ENCODE measurements around the gene TLDC2. TPM values are rescaled to one million over a fixed set of nuclear protein-coding genes. Genes with fewer than 3 reads are reported as not detected.
A peak's percentile ranks its signal among the peaks of the same experiment; 100 is the strongest.

TLDC2 gene
- total RNA-seq, 1 experiment from 2014 or later = 0.31 TPM

DNA sequence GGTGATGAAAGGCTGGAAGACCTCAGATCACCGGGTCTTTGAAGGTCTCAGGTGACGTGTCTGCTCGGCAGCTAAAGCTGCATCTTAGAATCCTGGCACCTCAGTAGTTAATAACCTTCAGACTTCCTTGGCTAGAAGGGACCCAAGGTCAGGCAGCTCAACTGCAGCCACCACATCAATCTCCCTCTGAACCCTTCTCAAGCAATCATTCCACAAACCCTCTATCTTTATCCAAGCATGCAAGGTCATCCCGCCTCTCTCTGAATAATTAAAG is 16.7 kb upstream of the TLDC2 start:
- no peak for DNase-seq
- Histone ChIP-seq H3K4me3 (ENCODE audit: insufficient read depth, low read depth, low read length) (no peak overlapping the region), H3K27me3 (ENCODE audit: control insufficient read depth, insufficient read depth, low read length) (peaks cover 4% of the 10 kb centered on the region; the same call in 1 of the 2 replicates), H3K36me3 (replicated peaks; ENCODE audit: control insufficient read depth, insufficient read depth, low read length) (peaks cover 3% of the 10 kb centered on the region)

DNA sequence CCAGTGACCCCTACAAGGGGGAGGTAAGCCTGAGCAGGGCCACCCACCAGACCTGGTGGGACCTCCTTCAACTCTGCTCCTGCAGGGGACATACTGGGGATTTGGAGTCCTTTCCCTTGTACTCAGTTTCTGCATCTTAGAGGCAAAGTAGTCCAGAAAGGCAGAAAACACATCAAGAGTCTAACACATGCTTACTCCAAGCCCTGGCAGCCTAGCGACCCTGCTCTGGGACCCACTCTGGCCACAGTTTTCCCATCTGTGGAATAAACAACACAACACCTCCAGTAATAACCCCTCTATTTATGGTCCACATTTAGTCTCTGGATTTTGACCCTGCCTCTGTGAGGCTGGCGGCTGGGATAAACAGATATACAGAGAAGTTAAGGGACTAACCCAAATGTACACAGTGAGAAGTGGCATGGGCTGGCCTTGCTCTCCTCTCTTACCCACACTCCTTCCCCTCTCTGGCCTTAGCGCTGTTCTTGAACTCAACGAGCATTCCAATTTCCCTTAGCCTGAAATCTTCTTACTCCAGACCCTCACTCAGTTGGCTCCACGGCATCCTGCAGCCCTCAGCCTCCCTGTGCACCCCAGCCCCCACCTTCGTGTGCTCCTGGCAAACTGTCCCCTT is 16.1 kb upstream of the TLDC2 start:
- H3K4me3 ChIP-seq (ENCODE audit: insufficient read depth, low read depth, low read length) = no peak overlapping the region
- no peak for DNase-seq
- H3K36me3 ChIP-seq (replicated peaks; ENCODE audit: control insufficient read depth, insufficient read depth, low read length) = peaks cover 3% of the 10 kb centered on the region
- peaks cover 7% of the 10 kb centered on the region; the same call in 1 of the 2 replicates for H3K27me3 ChIP-seq (ENCODE audit: control insufficient read depth, insufficient read depth, low read length)

DNA sequence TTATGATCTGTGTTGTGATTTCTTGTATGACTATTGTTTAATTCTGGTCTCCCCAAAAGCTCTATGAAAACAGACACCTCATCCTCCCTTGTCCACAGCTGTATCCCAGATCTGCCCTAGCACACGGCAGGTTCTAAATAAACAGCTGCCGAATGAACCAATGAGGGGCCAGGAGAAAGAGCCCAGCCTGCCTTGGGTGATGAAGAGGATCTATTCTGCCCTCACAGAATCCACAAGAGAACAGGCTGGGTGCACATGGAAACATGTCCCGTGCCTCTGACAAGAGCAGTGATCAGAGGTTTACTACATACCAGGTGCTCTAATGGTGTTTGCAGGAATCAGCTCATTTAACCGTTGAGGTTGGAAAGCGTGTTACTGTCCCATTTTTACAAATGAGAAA is 15.6 kb upstream of the TLDC2 start:
- no peak overlapping the region for H3K4me3 ChIP-seq (ENCODE audit: insufficient read depth, low read depth, low read length)
- peaks cover 8% of the 10 kb centered on the region; the same call in 1 of the 2 replicates for H3K27me3 ChIP-seq (ENCODE audit: control insufficient read depth, insufficient read depth, low read length)
- H3K36me3 ChIP-seq (replicated peaks; ENCODE audit: control insufficient read depth, insufficient read depth, low read length) = peaks cover 3% of the 10 kb centered on the region
- DNase-seq = no peak

DNA sequence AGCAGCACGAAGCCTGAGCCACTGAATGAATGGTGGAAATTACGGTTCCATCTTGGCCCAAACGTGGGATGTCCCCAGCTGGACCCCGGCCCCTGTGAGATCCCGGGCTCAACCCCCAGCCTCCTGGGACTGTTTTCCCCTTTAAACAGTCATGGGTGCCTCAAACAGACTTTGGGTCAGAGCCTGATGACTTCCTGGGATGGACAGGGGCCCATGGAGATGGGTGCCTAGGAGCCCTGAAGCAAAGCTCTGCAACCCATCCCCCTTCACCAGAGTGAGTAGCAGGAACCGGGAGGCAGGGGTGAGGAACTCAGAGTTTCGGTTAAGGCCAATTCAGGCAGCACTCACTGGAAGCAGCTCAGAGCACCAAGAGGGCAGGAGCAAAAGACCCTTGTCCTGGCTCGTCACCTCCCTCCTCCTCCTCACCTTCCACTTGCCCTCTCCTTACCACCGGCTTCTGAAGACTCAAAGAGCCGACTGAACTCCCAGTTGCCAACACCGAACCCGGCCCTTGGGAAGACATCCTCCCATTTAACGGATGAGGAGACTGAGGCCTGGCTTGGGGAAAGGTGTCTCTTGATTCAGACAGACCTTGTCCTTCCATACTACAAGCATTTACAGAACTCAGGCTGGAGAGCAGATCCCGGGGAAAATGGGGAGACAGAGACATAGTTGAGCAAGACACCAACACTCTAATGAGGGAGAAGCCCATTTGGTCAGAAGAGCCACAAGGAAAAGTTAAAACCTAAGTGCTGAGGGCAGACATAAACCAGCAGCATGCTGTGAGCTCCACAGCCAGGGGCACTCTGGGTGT is 14.9 kb upstream of the TLDC2 start:
- Histone ChIP-seq H3K36me3 (replicated peaks; ENCODE audit: control insufficient read depth, insufficient read depth, low read length) (peaks cover 3% of the 10 kb centered on the region), H3K27me3 (ENCODE audit: control insufficient read depth, insufficient read depth, low read length) (peaks cover 8% of the 10 kb centered on the region; the same call in 1 of the 2 replicates), H3K4me3 (ENCODE audit: insufficient read depth, low read depth, low read length) (no peak overlapping the region)
- no peak for DNase-seq

DNA sequence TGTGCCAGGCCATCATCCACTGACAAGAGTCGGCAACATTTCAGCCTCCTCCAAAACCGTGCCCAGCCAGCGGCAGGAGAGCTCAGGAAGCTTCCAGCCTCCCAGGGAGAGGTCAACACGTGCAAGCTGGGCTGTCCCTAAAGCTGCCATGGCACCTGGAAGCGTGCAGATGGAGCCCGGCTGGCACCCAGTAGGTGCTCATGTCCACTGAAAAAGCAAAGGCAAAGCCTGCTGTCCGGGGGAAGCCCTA is 14.4 kb upstream of the TLDC2 start:
- peak overlapping the region; percentile 66; the same call in 1 of the 2 replicates for H3K4me3 ChIP-seq (ENCODE audit: insufficient read depth, low read depth, low read length)
- no peak for DNase-seq
- peaks cover 8% of the 10 kb centered on the region; the same call in 1 of the 2 replicates for H3K27me3 ChIP-seq (ENCODE audit: control insufficient read depth, insufficient read depth, low read length)
- H3K36me3 ChIP-seq (replicated peaks; ENCODE audit: control insufficient read depth, insufficient read depth, low read length) = peaks cover 3% of the 10 kb centered on the region

DNA sequence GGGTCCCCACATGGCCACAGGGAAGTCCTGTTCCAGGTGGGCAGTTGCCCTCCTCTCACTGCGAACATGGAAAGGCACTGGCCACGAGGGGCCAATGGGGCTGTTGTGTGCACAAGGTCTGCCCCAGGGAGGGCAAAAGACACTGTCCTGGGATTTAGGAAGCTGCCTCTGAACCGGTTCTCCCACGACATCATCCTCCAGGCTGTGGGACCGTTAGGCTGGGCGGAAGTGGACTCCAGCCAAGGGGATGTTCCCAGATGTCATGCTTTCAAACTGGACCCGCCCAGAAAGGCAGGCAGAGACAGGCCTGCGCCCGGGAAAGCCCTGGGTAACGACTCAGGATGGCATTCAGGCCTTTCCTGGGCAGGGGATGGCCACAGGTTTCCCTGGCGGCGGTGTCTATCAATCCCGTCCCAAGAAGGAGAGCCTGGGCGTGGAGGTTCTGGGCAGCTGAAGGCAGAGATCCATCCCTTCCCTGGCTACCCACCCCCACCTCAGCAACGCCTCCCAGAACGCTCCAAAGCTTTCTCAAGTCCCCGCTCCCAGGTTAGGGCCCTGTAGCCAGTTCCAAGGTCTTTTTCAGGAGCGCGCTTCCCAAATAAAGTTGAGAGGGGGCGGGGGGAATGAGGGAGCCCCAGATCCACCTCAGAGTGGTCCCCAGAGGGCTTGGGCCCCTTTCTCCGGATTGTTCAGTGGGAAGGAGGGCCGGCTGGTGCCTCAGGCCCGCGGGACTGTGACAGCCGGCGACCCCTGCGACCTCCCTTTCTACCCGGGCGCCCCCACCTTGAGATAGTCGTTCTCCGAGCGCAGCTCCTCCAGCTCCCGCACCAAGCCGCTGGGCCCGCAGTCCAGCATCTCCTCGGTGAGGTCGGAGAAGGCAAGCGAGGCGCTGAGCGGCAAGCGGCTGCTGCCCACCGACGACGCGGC is 13.8 kb upstream of the TLDC2 start:
- Histone ChIP-seq H3K36me3 (replicated peaks; ENCODE audit: control insufficient read depth, insufficient read depth, low read length) (peaks cover 3% of the 10 kb centered on the region), H3K27me3 (ENCODE audit: control insufficient read depth, insufficient read depth, low read length) (peaks cover 8% of the 10 kb centered on the region; the same call in 1 of the 2 replicates), H3K4me3 (ENCODE audit: insufficient read depth, low read depth, low read length) (peak overlapping the region; percentile 66)
- DNase-seq = peak; percentile 82

DNA sequence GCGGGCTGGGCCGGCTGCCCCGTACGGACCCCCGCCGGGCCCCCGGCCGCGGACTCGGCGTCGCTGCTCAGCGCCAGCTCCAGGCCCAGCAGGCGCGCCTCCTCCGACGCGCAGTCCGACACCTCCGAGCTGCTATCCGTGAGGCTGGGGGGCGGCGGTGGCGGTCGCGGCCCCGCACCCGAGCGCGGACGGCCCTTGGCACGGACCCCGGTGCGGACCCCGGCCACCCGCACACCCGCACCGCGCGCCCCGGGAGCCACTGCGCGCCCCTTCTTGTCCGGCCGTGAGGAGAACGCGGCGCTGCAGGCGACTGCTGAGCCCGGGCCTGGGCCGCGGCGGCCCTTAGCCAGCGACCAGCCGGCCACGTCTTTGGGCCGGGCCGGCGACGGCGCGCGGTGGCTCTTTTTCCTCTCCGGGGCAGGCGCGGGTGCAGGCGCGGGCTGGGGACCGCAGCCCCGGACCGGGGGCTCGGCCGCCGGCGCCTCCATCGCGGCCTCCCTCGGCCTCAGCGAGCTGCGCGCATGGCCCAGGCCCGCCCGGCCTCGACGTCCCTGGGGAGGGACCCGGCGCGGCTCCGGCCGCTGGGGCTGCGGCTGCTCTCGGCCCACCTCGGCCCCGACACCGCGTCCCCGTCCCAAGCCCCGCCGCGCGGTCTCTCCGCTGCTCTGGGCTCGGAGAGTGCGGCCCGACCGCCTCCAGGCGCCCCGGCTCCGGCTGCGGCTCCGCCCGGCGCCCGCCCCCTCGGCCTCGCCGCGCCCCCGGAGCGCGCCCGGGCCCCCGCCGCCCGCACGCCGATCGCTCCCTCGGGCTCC is 12.9 kb upstream of the TLDC2 start:
- H3K27me3 ChIP-seq (ENCODE audit: control insufficient read depth, insufficient read depth, low read length) = peaks cover 8% of the 10 kb centered on the region; the same call in 1 of the 2 replicates
- H3K36me3 ChIP-seq (replicated peaks; ENCODE audit: control insufficient read depth, insufficient read depth, low read length) = peaks cover 1% of the 10 kb centered on the region; the same call in 1 of the 2 replicates
- no peak for DNase-seq
- H3K4me3 ChIP-seq (ENCODE audit: insufficient read depth, low read depth, low read length) = peak overlapping the region; percentile 66

DNA sequence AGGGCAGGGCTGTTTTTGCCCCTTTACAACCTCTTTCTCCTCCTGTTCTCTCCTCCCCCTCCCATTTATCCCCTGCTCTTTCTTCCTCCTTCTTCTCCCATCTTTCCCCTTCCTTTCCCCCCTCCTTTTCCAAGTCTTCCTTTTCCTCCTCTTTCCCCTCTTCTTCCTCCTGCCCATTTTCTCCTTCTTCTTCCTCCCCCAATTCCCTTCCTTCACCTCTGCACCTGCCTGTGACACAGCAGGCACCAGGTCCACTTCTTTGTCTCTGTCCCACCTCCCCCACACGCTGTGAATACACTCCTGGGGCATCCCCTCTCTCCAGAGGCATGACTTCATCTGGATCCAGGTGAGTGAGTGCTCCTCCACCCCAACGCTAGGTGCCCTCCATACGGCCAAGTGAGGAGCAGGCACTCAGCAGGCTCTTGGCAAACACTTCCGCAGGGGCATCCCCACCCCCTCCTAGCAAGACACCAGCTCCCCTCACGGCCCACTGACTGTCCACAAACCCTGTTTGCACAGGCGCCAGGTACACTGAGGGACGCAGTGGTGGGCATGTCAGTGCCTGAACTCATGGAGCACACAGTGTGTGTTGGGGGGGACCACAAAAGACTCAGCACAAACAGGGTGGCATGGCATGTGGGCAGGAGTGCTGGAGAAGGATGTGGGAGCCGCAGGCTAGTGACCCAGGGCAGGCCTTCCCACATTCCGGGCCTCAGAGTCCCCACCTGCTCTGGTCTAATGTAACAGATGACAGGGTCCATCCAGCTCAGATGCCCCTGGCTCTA is 10.7 kb upstream of the TLDC2 start:
- peak; percentile 77 for DNase-seq
- H3K4me3 ChIP-seq (ENCODE audit: insufficient read depth, low read depth, low read length) = peak overlapping the region; percentile 66; the same call in 1 of the 2 replicates
- H3K27me3 ChIP-seq (ENCODE audit: control insufficient read depth, insufficient read depth, low read length) = peaks cover 8% of the 10 kb centered on the region; the same call in 1 of the 2 replicates

DNA sequence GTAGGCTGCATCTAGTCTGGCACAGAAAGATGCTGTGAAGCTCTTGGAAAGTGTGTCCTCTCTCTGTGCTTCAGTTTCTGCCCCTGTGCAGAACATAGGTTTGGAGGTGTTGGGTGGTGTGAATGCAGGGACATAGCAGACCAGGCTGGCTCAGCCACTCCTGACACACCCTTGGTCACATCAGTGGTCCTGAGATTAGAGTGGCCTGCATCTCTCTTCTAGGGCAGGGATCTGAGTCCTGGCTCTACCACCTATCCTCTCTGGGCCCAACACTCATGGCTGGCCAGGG is 10.1 kb upstream of the TLDC2 start:
- H3K36me3 ChIP-seq (replicated peaks; ENCODE audit: control insufficient read depth, insufficient read depth, low read length) = no peaks in the 10 kb centered on the region
- DNase-seq = no peak
- H3K27me3 ChIP-seq (ENCODE audit: control insufficient read depth, insufficient read depth, low read length) = peaks cover 8% of the 10 kb centered on the region; the same call in 1 of the 2 replicates
- no peak overlapping the region for H3K4me3 ChIP-seq (ENCODE audit: insufficient read depth, low read depth, low read length)

More for the DNA sequence above, 10.7 kb upstream of the TLDC2 start:
- H3K36me3 ChIP-seq (replicated peaks; ENCODE audit: control insufficient read depth, insufficient read depth, low read length) = no peaks in the 10 kb centered on the region

DNA sequence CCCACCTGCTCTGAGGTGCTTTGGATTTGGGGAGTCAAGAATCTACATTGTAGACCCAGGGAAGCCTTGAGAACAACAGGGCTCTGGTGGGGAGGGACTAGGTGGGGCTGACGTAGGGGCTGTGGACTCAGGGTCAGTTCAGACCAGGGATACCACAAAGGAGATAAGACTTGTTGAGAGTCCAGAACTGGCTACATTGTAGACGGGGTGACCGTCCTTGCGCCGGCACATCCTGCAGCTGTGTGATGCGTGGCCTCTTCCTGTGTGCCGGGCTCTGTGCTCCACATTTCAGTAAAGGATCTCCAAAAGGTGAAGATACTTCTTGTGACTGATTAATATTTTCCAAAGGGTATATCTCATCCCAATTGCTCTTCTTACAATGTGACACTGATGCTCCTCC is 9.8 kb upstream of the TLDC2 start:
- Histone ChIP-seq H3K27me3 (ENCODE audit: control insufficient read depth, insufficient read depth, low read length) (peaks cover 8% of the 10 kb centered on the region; the same call in 1 of the 2 replicates), H3K4me3 (ENCODE audit: insufficient read depth, low read depth, low read length) (no peak overlapping the region), H3K36me3 (replicated peaks; ENCODE audit: control insufficient read depth, insufficient read depth, low read length) (no peaks in the 10 kb centered on the region)
- DNase-seq = no peak

DNA sequence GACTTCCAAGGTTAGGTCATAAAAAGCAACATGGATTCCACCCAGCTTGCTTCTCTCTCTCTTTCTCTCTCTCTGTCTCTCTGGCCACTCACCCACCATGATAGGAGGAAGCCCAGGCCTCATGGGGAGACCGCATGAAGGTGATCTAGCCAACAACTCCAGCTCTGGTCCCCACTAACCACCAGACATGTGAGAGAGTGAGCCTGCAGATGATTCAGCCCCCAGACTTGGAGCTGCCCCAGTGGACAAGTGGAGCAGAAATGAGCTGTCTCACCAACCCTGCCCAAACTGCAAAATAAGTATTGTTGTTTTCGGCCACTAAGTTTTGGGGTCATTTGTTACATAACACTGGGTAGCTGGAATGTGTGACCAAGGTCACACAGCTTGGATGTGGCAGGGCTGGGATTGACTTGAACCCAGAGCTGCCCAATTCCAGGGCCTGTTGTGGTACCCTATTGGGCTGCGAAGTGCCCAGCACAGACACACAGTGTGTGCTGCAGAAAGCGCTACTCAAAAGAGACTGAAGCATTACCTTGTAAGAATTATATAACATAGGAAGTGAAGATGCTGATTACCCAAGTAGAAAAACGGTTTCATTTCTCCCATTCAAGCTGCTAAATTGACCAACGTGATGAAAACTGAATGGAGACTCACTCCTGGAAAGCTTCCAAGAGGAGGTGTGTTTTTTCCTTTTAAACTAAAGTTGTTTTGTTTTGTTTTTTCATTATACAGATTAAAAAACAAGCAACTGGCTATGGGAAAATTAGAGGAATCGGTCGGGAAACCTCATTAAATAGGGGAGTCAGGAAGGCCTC is 9.1 kb upstream of the TLDC2 start:
- no peak for DNase-seq
- H3K27me3 ChIP-seq (ENCODE audit: control insufficient read depth, insufficient read depth, low read length) = peaks cover 8% of the 10 kb centered on the region; the same call in 1 of the 2 replicates
- no peaks in the 10 kb centered on the region for H3K36me3 ChIP-seq (replicated peaks; ENCODE audit: control insufficient read depth, insufficient read depth, low read length)
- H3K4me3 ChIP-seq (ENCODE audit: insufficient read depth, low read depth, low read length) = no peak overlapping the region

DNA sequence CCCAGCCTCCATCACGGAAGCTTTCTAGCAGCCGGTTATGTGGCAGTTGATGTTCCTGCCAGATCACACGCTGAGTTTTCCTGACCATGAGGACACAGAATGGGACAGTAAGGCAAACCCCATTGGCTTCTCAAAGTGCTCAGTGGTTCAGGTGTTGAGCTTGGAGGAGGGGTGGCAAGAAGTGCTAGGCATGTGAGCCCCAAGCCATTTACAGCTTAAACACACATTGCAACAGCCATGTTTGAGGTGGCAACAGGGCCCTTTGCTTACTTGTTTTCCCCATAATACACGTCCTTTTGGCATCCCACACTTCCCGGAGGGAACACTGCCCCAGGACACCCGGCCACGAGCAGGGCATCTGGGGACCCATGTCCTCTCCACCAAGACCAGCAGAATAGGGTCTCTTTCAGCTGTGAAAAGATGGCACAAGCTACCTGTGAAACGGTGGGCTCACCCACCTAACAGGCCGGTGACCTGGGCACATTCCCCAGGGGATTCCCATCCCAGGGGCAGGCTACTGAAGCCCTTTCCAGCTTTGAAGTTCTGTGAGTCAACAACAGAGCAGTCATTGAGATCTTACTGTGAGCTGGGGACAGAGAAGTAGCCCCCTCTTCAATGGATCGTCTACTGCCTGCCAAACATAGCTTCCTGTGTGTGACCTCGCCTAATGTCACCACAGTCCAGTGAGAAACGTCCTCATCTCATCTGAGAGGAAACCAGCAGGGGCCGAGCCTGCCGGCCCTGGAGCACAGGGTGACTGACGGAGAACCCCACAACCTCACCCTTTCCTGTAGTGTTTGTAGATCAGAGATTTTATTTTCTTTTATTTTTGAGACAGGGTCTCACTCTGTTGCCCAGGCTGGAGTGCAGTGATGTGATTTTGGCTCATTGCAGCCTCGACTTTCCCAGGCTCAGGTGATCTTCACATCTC is 4.0 kb upstream of the TLDC2 start:
- no peak overlapping the region for H3K4me3 ChIP-seq (ENCODE audit: insufficient read depth, low read depth, low read length)
- H3K27me3 ChIP-seq (ENCODE audit: control insufficient read depth, insufficient read depth, low read length) = no peaks in the 10 kb centered on the region
- H3K36me3 ChIP-seq (replicated peaks; ENCODE audit: control insufficient read depth, insufficient read depth, low read length) = no peaks in the 10 kb centered on the region
- no peak for DNase-seq

Data from H7 (cell line).